ENCODE data around the gene ZNF20. TPM values are rescaled to one million over a fixed set of nuclear protein-coding genes. Genes with fewer than 3 reads are reported as not detected.
"Not testable (repeated sequence)": the region's sequence is repeated elsewhere in the genome, so short reads cannot be mapped to it uniquely, and the experiment has no call there.

ZNF20 gene
- total RNA-seq, 3 donors from 2014 or later (not counting 1 experiment from before 2014, with no cell fraction given): 4.2 to 9.0 (median 4.6) TPM

DNA sequence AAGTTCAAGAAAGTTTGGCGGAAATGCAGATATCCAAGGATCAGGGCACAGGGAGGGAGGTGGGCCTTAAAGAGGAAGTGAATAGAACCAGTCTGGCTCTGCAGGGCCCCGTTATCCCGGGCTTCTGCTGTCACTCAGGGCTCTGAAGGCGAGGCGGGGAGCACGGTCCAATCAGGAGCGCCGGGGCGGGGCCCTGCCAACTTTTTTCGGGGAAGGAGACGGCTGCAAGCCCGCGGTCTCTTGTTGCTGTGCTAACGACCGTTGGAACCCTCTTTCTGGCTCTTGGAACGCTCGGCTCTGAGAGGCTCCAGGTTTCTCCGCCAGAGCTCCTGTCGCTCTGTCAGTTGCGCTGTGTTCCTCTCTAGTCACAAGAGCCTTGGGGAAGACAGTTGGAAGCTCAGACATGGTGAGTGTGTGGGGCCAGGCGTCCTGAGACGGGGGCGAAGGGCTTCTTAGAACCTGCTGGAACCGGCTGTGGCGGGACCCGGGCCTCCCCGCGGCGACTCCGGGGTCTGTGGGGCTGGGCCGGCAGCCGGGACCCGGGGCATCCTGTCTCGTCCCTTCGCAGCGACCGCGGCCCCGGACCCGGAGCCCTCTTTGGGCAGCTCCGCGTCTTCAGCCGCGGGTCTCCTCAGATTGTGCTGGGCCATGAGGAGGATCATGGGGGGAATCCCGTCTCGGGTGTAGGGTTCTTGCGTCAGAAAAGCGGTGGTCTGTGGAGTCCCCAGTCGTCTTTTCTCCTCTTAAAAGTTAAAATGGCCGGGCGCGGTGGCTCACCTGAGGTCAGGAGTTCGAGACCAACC, 47.9 kb downstream of the ZNF20 start:
- ATAC-seq (peak; percentile 64 to 78 (median 75)), DNase-seq (peak; percentile 45 to 53)
- intact Hi-C loops (cut with micrococcal nuclease): no loop called here
- Mint-ChIP-seq H3K4me3 (peak overlapping the region; percentile 79), H3K36me3 (no peaks in the 10 kb centered on the region), H3K4me1 (peaks cover 11 to 12% of the 10 kb centered on the region in 2 donors), H3K27me3 (ENCODE audit: low read depth in 2 of 2) (no peaks in the 10 kb centered on the region), H3K27ac (peak overlapping the region; percentile 31 to 82), H3K9me3 (no peaks in the 10 kb centered on the region)
- peak overlapping the region; percentile 38 for H3K4me3 ChIP-seq (ENCODE audit: low read length)
- TF ChIP-seq CTCF (IDR thresholded peaks at IDR 0.05): no peak
- no peaks in the 10 kb centered on the region for H3K27me3 ChIP-seq (ENCODE audit: control insufficient read depth, insufficient read depth, low read length)
- H3K4me1 ChIP-seq (ENCODE audit: control insufficient read depth, insufficient read depth, low read length): peaks cover 15% of the 10 kb centered on the region
- no peaks in the 10 kb centered on the region for H3K9me3 ChIP-seq (ENCODE audit: control insufficient read depth, insufficient read depth, low read length)
- 2% methylated on average over 53 of the region's 53 CpGs for WGBS (ENCODE audit: insufficient coverage)
- no peak overlapping the region for H3K27ac ChIP-seq (ENCODE audit: low read length)
- no peaks in the 10 kb centered on the region for H3K36me3 ChIP-seq (ENCODE audit: control insufficient read depth, insufficient read depth, low read length)

- Mint-ChIP-seq H3K4me3 (peak overlapping the region; percentile 61), H3K36me3 (no peaks in the 10 kb centered on the region), H3K4me1 (peaks cover 11 to 12% of the 10 kb centered on the region in 2 donors), H3K9me3 (no peaks in the 10 kb centered on the region), H3K27me3 (ENCODE audit: low read depth in 2 of 2) (no peaks in the 10 kb centered on the region), H3K27ac (peak overlapping the region; percentile 70 to 73)
- Histone ChIP-seq H3K4me1 (ENCODE audit: control insufficient read depth, insufficient read depth, low read length) (peaks cover 15% of the 10 kb centered on the region), H3K27ac (ENCODE audit: low read length) (no peak overlapping the region), H3K4me3 (ENCODE audit: low read length) (no peak overlapping the region), H3K36me3 (ENCODE audit: control insufficient read depth, insufficient read depth, low read length) (no peaks in the 10 kb centered on the region), H3K9me3 (ENCODE audit: control insufficient read depth, insufficient read depth, low read length) (no peaks in the 10 kb centered on the region), H3K27me3 (ENCODE audit: control insufficient read depth, insufficient read depth, low read length) (no peaks in the 10 kb centered on the region)
- ATAC-seq (peak; percentile 53 to 70 (median 62)), DNase-seq (peak; percentile 57 to 73)
- intact Hi-C loops (cut with micrococcal nuclease): loop anchor here (2.0 kb wide), 1 partner anchor 50 kb away; the partner anchor contains the start of gene ZNF20
- TF ChIP-seq CTCF (IDR thresholded peaks at IDR 0.05): peak; percentile 66
- 58% methylated on average over 2 of the region's 5 CpGs for WGBS (ENCODE audit: insufficient coverage)
Measured at GRCh38 chr19:12090807-12091206, 49.3 kb downstream of the ZNF20 start.

GRCh38 chr19:12085074-12085818, 54.9 kb downstream of the ZNF20 start:
- Mint-ChIP-seq H3K27me3 (ENCODE audit: low read depth in 2 of 2) (no peaks in the 10 kb centered on the region), H3K4me3 (no peak overlapping the region), H3K27ac (no peak overlapping the region), H3K9me3 (no peaks in the 10 kb centered on the region), H3K36me3 (no peaks in the 10 kb centered on the region), H3K4me1 (no peaks in the 10 kb centered on the region)
- H3K4me3 ChIP-seq (ENCODE audit: low read length): no peak overlapping the region
- ATAC-seq (no peak), DNase-seq (no peak)
- intact Hi-C loops (cut with micrococcal nuclease): no loop called here
- no peak overlapping the region for H3K27ac ChIP-seq (ENCODE audit: low read length)
- no peaks in the 10 kb centered on the region for H3K4me1 ChIP-seq (ENCODE audit: control insufficient read depth, insufficient read depth, low read length)
- H3K36me3 ChIP-seq (ENCODE audit: control insufficient read depth, insufficient read depth, low read length): no peaks in the 10 kb centered on the region
- no peaks in the 10 kb centered on the region for H3K27me3 ChIP-seq (ENCODE audit: control insufficient read depth, insufficient read depth, low read length)
- WGBS (ENCODE audit: insufficient coverage): 95% methylated on average over 5 of the region's 5 CpGs
- no peak for TF ChIP-seq CTCF (IDR thresholded peaks at IDR 0.05)
- peaks cover 37% of the 10 kb centered on the region for H3K9me3 ChIP-seq (ENCODE audit: control insufficient read depth, insufficient read depth, low read length)

DNA sequence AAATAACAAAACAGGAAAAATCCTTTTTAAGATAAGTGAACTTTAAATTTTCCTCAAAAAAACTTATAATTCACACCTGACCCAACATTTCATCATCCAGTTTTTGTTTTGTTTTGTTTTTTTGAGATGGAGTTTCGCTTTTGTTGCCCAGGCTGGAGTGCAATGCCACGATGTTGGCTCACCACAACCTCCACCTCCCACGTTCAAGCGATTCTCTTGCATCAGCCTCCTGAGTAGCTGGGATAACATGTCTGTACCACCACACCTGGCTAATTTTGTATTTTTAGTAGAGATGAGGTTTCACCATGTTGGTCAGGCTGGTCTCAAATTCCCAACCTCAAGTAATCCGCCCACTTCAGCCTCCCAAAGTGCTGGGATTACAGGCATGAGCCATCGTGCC, 56.8 kb downstream of the ZNF20 start:
- H3K4me3 ChIP-seq (ENCODE audit: low read length); H3K4me3 Mint-ChIP-seq; H3K9me3 Mint-ChIP-seq; DNase-seq; H3K27ac ChIP-seq (ENCODE audit: low read length); H3K36me3 Mint-ChIP-seq; H3K4me1 Mint-ChIP-seq; H3K27ac Mint-ChIP-seq; intact Hi-C loops (cut with micrococcal nuclease); H3K27me3 ChIP-seq (ENCODE audit: control insufficient read depth, insufficient read depth, low read length); ATAC-seq; H3K36me3 ChIP-seq (ENCODE audit: control insufficient read depth, insufficient read depth, low read length); H3K4me1 ChIP-seq (ENCODE audit: control insufficient read depth, insufficient read depth, low read length); H3K27me3 Mint-ChIP-seq (ENCODE audit: low read depth in 2 of 2): not testable (repeated sequence)
- H3K9me3 ChIP-seq (ENCODE audit: control insufficient read depth, insufficient read depth, low read length): peaks cover 56% of the 10 kb centered on the region
- 93% methylated on average over 3 of the region's 6 CpGs for WGBS (ENCODE audit: insufficient coverage)
